ENCODE results near the gene SPRR5.

SPRR5 gene

GRCh38 chr1:152983234-152983633 is 36.2 kb downstream of the SPRR5 start:
- no peak for DNase-seq (ENCODE audit: low read depth)

GRCh38 chr1:152983743-152984142 is 36.7 kb downstream of the SPRR5 start, which contains the start of gene SPRR1A:
TSS of gene SPRR1A (plus strand) at chr1:152984081. CDS start at chr1:152985231, 1,150 bp downstream.
- no peak for DNase-seq (ENCODE audit: low read depth)

- DNase-seq (ENCODE audit: low read depth): no peak
Observed at GRCh38 chr1:152986578-152986977, 39.6 kb downstream of the SPRR5 start.

GRCh38 chr1:152993186-152993585 is 46.2 kb downstream of the SPRR5 start:
- DNase-seq (ENCODE audit: low read depth): no peak

DNA sequence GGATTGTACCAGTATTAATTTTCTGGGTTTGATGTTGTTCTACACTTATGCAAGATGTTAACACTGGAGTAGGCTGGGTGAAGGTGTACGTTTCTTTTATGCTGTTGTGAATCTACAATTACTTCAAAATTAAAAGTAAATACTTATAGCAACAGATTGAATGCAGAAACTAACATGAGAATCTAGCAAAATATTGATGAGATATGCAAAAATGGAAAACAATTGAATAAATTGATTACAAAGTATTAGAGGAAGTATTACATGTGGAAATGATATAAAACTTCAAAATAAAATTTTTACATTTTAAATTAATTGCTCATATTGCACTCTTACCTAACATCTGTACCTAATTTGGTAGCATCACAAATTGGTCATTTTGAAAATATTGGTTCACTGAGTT is 48.8 kb downstream of the SPRR5 start:
- DNase-seq (ENCODE audit: low read depth): no peak

DNA sequence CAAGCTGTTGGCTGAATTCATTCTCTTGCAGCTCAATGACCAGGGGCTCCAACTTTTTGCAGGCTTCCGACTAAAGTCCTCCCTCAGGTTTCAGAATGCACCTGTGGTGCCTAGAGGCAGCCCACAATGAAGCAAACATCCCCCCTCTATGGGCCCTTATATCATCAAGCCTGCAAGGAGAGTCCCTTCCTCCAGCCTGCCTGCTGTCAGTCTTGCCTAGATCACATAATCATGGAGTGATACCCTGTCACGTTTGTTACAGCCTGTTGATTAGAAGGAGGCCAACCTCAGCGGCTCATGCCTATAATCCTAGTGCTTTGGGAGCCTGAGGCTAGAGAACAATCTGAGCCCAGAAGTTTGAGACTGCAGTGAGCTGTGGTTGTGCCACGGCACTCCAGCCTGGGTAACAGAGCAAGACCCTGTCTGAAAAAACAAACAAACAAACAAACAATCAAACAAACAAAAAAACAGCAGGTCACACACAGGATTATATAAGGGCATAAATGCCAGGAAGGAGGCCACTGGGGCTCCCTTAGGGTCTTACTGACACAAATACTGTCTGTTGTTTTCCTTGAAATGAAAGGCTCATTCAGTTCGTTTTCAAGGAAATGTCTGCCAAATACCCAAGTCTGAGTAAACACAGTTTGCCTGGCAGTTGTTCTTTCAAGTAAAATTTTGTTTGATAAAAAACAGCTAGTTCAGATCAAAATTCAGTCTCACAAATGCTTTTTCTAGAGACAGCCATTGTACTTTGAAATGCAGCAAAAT is 49.8 kb downstream of the SPRR5 start:
- DNase-seq (ENCODE audit: low read depth): no peak

GRCh38 chr1:152997901-152998300 is 50.9 kb downstream of the SPRR5 start:
- DNase-seq (ENCODE audit: low read depth): no peak

- DNase-seq (ENCODE audit: low read depth): no peak
Observed at GRCh38 chr1:152998476-152998875, 51.5 kb downstream of the SPRR5 start.
